Activated CD4-positive, alpha-beta T cell treated with anti-CD3 and anti-CD28 coated beads for 1 hour (primary cell): ENCODE results near the gene ZNF488.
"Not testable (repeated sequence)": the region's sequence is repeated elsewhere in the genome, so short reads cannot be mapped to it uniquely, and the experiment has no call there.

ENCODE experiments used
- DNase-seq: peaks from one replicate; pipeline ENCODE4 v3.0.0-alpha.2; 2020

ZNF488 gene, protein sequence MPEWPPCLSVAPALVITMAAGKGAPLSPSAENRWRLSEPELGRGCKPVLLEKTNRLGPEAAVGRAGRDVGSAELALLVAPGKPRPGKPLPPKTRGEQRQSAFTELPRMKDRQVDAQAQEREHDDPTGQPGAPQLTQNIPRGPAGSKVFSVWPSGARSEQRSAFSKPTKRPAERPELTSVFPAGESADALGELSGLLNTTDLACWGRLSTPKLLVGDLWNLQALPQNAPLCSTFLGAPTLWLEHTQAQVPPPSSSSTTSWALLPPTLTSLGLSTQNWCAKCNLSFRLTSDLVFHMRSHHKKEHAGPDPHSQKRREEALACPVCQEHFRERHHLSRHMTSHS

DNA sequence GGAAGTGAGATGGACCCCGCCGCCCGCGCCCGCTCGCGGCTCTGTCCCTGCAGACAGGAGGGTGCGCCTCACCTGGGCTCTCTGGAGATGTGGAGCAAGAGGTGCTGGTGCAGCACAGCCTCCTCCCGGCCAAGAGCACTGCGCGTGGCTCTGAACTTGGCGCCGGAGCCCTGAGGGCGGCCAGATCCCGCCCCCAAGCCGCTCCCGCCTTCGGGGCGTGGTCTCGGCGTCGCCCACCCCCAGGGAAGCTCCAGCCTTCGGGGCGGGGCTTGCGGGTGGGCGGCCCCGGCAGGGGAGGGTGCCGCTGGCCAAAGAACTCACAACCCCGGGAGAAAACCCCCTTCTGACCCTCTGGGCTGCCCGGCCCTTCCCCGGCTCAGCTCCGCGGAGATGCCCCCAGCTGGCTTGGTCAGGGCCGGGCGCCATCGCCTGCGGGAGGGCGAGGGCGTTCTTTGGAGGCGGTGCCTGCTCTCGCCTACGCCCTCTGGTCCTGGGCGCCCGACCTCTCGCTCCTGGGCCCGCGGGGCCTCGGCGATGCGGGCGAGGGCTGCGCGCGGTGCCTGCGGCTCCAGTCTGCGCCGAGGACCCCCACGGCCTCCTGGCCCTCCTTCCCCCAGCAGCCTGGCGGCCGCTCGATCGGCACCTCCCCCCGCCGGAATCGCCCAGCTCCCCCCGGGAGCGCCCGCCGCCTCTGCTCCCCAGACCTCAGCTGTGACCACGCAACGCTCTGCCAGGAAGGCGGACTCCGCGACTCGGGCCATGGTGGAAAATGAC is at the start of gene ZNF488:
ZNF488 (minus strand) TSS at position 146 of the 774 bp plus-strand sequence. CDS start 15,464 bp downstream, outside the sequence.
- peak; percentile 60 for DNase-seq

DNA sequence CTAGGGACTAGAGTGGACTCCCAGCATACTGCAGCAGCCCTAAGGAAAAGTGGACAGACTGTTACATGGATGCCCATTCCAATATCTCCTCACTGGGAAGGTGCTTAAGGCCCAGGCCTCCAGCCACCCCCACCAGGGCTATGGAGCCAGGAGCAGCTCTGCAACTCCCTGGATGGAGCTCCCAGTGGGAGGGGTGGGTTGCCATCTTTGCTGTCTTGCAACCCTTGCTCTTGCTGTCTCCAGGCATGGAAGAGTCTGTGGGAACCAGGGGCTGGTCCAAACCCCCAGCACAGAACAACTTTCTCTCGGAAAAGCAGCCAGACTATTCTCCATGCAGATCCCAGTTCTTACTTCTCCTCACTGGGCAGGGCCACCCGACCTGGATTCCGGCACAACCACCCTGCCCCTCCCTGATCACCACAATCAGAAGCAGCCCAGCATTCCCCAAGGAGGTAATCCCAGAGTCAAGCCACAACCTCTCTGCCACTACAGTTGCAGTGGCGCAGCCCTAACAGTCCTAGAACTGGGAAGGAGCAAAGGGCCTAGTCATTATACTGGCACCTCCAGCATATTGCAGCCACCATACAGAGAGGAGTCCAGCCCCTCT is 41.8 kb upstream of the ZNF488 start:
- no peak for DNase-seq

DNA sequence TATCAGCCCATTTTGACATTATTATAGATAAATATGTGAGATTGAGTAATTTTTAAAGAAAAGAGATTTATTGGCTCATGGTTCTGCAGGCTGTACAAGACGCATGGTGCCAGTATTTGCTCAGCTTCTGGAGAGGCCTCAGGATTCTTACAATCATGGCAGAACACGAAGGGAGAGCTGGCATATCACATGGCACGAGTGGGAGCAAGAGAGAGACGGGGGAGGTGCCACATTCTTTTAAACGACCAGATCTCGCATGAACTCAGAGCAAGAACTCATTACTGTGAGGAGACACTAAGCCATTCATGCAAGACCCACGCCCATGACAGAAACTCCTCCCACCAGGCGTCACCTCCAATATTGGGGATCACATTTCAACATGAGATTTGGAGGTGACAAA is 40.1 kb upstream of the ZNF488 start:
- no peak for DNase-seq

DNA sequence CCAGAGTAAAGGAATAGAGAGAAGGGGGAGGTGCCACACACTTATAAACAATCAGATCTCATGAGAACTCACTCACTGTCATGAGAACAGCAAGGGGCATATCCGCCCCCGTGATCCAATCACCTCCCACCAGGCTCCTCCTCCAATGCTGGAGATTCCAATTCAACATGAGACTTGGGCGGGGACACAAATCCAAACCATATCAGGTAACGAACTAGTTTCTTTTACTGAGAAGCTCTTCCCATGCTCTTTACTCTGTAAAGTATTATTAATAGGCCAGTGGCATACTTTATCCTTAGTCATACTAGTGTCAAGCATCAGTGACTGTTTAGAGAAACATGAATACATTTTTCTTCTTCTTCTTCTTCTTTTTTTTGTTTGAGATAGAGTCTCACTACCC is 39.4 kb upstream of the ZNF488 start:
- DNase-seq: no peak

DNA sequence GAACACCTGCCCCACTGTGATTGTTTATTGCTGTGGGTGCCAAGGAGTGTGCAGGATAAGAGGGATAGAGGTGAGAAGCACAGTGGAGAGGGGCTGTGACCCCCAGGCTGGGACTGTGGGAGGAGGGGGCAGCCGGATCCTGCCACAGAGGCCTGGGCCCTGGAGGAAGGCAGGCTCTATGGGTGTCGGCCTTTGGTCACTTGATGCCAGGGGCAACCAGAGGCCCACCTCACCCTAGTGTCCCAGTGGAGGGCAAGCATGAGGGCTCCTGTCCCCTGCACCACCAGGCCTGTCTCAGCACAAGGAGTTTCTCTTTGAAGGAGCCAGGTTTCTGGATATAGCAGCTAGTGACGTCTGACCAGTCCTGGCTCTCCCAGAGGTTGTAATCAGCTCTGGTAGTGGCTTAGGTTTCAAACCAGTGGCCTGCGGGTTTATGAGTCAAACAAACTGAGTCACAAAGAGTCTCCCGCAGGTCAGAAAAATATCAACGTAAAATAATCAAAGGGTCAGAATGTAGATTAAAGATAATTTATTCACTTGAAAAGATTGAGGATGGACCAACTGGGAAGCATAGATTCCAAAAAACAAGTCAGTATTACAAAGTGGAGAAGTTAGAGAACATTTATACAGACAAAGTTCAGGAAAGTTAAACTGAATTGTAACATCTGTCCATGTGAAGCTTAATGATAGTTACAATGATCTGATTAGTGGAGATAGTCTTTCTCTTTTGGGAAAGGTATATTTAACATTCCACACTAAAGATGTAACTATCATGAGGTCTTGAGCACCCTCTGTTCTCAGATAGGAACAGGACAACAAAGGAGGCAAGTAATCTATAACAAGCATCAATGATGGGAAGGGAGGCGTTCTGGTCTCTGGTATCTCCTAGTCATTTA is 37.2 kb upstream of the ZNF488 start:
- DNase-seq: no peak

DNA sequence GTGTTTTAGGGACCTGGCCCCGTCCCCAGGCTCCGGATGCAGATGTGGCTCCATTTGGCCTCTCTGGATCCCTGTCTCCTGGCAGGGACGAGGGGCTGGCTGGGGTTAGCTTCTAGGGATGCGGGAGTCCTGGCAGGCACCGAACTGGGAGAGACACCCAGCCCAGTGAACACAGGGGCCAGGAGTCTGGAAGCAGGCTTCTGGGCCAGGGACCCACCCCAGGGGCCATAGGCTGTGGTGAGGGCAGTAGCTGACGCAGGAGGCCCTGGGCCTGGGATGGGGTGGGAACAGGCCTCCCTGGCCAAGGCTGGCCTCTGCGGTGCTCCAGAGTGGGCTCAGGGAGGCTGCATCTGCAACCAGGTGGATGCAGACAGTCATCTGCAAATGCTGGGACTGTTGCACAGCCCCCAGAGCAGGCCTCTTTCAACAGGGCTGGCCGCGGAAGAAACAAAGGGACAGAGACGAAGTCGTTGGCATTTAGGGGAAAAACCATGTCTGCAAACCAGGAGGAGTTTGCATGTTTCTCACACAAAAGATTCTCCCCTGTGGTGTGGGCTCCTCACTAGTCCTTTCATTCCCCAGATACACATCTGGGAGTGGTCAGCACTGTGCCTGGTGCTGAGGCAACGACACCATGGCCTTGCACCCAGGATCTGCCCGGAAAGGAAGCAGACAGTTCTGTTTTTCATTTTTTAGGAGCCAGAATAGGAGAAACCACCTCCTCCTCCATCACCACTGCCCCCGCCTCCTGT is 36.4 kb upstream of the ZNF488 start:
- no peak for DNase-seq

DNA sequence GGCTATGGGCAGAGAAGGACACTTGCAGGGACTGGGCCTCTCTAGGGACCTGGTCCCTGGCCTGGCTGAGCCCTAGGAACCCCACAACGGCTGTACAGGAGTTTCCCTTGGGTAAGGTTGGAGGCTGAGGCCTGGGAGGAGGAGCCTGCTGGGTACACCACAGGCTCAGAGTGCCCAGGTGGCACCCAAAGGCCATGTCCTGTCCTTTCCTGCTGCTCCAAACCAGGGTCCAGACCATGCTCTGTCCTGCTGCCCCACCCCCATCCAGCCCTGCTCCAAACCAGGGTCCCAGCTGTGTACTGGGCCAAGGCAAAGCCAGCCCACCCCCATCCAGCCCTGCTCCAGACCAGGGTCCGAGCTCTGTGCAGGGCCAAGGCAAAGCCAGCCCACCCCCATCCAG is 35.3 kb upstream of the ZNF488 start:
- no peak for DNase-seq

DNA sequence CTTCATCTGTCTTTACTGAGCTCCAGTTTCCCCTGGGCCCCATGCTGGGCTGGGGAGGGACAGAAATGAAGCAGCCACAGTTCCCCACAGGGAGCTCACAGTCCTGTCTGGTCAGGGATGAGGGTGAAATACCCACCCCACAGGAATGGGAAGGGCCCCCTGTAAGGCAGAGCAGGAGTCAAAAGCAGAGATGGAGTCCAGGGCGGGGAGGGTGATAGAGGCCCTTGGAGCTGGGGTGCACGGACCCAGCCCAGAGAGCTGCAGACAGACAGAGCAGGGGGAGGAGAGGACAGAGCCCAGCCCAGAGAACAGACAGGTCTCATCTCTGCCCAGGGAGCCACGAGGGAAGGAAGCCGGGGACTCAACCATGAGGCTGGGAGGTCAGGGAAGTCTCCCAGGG is 34.9 kb upstream of the ZNF488 start:
- no peak for DNase-seq

DNA sequence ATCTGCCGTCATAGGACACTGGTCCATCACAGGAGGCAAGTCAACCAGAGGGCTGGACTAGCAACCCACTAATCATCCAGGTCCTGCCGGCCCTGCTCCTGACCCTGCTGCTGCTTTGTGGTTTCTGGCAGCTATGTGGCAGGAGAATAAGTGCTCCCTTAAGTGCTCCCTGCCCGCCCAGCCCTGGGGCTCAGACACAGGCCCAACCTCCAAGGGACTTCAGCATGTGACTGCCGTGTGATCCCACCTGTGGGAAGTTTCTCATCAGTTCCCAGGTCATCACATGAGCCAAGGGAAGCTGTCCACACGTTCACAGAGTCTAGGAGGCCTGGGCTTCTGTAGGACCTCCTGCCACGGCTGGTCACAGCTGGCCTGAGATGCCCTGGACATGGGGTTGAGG is 34.2 kb upstream of the ZNF488 start:
- DNase-seq: no peak

DNA sequence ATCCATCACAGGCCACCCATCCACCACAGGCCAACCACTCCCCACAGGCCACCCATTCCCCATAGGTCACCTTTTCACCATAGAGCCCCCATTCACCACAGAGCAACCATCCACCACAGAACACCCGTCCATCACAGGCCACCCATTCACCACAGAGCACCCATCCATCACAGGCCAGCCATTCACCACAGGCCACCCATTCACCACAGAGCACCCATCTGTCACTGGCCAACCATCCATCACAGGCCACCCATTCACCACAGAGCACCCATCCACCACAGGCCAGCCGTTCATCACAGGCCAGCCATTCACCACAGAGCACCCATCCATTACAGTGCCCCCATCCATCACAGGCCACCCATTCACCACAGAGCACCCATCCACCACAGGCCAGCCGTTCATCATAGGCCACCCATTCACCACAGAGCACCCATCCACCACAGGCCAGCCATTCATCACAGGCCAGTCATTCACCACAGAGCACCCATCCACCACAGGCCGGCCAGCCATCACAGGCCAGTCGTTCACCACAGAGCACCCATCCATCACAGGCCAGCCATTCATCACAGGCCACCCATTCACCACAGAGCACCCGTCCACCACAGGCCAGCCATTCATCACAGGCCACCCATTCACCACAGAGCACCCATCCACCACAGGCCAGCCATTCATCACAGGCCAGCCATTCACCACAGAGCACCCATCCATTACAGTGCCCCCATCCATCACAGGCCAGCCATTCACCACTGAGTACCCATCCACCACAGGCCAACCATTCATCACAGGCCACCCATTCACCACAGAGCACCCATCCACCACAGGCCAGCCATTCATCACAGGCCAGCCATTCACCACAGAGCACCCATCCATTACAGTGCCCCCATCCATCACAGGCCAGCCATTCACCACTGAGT is 32.5 kb upstream of the ZNF488 start:
- DNase-seq: not testable (repeated sequence)

DNA sequence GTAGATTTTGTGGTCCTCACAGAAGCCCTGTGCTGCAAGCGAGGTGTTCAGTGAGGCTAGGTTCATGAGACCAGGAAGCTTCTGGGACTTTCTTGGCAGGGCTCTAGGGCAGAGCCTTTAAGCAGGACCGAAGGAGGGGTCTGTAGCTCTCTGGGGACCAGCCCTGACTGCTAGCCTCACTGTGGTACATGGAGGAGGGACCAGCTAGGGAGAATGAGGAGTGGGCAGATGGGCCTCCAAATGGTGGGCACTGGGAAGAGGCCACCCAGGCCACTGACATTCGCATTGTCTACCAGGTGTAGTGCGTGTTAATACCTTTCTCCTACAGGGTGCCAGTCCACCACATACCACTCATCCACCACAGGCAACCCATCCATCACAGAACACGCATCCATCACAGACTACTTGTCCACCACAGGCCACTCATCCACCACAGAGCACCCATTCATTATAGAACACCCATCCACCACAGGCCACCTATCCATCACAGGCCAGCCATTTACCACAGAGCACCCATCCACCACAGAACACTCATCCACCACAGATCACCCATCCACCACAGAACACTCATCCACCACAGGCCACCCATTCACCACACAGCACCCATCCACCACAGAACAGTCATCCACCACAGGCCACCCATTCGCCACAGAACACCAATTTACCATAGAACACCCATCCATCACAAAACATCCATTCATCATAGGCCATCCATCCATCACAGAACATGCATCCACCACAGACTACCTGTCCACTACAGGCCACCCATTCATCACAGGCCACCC is 31.6 kb upstream of the ZNF488 start:
- no peak for DNase-seq

DNA sequence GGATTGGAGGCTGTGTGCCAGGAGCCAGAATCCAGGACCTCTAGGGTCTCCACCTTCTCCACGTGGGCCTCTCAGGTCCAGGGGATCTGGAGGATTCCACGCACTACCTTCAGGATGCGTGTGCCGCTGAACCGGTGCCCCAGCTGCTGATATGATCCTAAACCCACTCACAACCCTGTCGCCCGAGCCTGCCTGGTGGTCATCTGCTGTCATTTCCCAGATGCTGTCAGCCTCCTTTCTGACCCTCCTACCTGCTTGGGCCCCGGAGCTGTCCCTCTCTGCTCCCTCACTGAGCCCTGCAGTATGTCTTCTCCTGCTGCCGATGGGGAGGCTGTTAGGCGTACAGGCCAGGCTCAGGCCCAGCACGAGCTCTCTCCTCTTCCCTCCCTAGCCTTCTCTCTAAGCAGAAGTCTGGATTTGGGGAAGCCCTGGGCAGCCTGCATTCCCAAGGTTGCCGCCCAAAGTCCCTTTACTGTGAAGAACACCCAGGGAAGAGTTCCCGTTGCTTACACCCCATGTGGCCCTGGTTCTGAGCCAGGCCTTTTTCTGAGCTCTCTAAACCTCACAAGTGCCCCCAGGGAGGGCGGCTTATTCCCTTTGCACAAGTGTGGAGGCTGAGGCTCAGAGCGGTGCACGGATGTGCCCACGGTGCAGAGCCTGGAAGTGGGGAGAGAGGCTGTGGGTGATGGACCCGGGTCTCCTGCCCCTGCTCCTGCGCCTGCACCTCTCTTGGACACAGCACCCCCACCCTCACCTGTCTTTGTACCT is 30.8 kb upstream of the ZNF488 start:
- DNase-seq: no peak

DNA sequence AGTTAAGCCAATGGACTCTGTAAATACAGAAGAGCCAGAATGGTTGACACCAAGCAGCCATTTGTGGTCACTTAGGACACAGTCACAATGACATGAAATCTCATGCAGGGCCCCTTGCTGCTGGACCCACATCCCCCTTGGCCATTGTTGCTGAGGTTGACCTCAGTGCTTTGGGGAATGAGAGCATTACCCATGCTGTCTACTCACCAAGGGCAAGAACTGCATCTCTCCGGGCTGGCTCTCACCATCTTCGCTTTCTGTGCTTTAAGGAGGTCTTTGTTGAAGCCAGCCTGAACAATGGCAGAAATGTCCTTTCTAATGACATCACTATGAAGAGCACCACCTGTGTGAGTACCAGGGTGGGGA is 30.1 kb upstream of the ZNF488 start:
- DNase-seq: no peak

DNA sequence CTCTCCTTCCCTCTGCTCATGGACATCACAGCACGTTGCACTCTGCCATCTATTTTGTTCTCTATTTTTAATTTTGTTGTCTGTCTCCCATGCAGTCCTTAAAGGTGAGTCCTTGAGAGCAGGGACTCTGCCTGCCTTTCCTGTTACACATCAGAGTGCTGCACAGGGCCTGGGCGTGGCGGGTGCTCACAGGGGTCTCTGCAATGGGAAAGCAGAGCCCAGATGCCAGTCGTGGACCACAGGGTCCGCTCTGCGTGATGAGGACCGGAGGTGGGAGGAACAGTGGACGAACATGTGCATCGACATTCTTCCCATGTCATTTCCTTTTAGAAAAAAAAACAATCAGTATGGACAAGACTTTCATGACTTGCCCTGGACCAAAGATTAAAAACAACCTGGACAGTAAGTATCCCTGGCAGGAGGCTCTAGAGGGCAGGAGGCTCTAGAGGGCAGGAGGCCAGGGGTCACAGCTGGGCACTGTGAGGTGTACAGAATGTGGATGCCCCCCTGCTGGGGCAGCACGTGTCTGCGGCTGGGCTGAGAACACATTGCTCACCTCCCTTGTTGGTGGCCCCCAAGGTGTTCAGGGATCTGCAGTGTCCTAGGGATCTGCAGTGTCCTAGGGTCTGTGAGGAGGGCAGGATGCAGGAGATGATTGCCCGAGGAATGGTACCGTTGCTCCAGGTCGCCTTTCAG is 29.6 kb upstream of the ZNF488 start:
- no peak for DNase-seq

DNA sequence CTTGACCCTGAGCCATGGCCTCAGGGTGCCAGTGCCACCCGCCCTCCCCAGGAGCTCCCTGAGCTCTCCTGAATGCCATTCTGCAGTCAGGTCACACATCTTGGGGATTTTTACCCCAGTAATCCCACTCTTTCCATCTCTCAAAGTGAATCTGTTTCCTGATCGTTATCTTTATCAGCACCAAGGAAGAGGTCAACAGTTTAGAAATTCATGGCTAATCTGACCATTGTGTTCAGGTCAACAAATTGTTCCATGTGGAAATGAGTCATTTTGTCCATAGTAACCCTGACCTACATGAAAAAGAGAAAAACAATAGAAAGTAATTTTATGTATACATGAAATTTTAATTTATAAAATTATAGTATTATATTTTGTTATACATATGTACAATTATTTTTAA is 28.8 kb upstream of the ZNF488 start:
- DNase-seq: no peak

DNA sequence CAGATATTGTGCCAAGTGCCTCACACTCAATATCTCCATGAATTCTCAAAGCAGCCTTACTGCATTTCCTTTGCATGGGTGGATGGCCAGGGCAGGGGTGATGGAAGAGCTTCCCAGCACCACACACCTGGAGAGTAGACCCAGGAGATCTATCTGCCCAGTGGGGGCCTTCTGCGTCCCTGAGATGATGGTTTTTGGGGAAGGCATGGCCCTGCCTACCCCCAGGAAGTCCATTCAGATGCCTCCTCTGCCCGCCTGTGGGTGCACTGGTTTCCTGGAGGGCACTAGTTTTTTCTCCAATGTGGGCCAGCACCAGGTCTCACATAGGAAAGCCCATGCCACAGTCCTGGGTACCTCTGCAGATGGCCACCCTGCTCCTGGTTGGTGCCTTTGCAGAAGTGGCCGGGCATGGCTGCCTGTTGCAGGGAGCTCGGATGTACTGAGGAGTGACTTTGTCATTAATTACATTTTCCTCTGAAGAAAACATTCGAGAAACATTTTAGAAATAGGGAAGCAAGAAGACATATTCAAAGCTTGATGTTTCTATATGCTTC is 28.2 kb upstream of the ZNF488 start:
- DNase-seq: no peak

DNA sequence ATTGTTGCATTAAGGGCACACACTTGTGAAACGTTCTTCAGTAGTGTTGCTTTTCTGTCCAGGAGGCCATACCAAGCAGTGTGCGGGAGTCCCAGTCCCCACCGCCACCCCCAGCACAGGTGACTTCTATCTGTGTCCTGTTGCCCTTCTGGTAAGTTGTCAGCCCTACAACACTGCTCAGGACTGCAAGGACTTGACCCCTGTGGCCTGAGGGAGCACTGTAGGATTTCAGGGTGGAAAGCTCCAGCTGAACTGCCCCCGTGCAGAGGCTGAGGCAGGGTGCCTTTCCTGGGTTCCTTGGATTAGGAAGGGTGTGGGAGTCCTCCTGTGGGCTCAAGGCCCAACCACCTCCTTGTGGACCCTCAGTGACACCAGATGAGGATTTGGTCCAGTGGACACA is 26.8 kb upstream of the ZNF488 start:
- DNase-seq: no peak

DNA sequence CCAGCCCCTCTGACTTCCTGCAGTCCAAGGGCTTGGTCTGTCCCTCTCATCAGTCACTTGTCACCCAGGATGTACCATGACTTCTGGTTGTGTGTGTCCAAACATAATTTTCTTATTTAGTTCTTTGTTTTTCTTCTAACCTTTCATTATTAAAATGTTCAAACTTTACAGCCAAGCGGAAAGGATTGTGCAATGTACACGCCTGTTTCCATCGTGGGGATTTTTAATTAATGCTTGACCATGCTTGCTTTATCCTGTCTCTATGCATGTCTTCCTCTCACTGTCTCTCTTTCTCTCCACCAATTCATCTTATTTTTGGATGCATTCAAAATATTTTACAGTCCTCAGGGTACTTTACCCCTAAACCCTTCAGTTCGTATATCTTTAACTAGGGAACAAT is 26.2 kb upstream of the ZNF488 start:
- no peak for DNase-seq

DNA sequence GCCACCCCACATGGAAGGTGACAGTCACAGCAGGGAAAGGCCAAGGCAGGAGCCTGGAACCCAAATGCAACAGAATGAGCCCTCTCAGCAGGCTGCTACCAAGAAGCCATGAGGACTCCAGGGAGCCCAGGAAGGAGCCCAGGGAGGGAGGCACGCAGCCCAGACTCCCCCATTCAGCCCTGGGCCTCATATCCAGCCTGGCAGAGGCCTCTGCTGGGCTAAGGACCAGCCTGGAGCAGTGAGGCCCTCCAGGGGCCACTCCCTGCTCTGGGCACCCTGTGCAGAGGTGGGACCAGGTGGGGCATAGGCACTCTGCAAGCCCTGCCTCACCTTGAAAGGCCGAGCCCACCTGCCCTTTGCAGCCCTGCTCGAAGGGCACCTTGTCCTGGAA is 25.8 kb upstream of the ZNF488 start:
- DNase-seq: no peak
